Neural progenitor cell (in vitro differentiated cells): Measurements from ENCODE around the gene TOR1AIP2.

ENCODE experiments used
- EZH2phosphoT487 ChIP-seq: fragments of 200-600 bp; sonication (generic); IDR thresholded peaks from 2 replicates; pipeline ENCODE4 v1.6.1; 2017; ENCODE audit warnings: antibody characterized with exemption
- TF ChIP-seq, protein P1 (sequence below): fragments of 200-600 bp; sonication (generic); IDR thresholded peaks from 2 replicates; pipeline ENCODE4 v1.5.1; 2017; ENCODE audit warnings: antibody characterized with exemption, mild to moderate bottlenecking

DNA sequence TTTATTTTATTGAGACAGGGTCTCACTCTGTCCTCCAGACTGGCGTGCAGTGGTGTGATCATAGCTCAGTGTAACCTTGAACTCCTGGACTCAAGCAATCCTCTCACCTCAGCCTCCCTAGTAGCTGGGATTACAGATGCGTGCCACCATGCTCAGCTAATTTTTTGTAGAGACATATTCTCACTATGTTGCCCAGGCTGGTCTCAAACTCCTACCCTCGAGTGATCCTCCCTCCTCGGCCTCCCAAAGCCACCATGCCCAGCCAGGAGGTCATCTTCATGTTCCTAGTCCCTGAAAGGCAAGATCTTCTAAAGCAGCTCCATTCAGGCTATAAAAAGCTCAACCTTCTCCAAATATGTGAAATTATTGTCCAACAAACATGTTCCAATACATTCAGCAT is 53.9 kb downstream of the TOR1AIP2 start:
- TF ChIP-seq, protein P1, sequence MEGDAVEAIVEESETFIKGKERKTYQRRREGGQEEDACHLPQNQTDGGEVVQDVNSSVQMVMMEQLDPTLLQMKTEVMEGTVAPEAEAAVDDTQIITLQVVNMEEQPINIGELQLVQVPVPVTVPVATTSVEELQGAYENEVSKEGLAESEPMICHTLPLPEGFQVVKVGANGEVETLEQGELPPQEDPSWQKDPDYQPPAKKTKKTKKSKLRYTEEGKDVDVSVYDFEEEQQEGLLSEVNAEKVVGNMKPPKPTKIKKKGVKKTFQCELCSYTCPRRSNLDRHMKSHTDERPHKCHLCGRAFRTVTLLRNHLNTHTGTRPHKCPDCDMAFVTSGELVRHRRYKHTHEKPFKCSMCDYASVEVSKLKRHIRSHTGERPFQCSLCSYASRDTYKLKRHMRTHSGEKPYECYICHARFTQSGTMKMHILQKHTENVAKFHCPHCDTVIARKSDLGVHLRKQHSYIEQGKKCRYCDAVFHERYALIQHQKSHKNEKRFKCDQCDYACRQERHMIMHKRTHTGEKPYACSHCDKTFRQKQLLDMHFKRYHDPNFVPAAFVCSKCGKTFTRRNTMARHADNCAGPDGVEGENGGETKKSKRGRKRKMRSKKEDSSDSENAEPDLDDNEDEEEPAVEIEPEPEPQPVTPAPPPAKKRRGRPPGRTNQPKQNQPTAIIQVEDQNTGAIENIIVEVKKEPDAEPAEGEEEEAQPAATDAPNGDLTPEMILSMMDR: no peak
- TF ChIP-seq EZH2phosphoT487: no peak
